GM12891 (cell line): ENCODE data around the gene PAX8.

ENCODE experiments used
- PAX5 ChIP-seq: IDR thresholded peaks from 2 replicates; pipeline ENCODE4 v1.6.1; 2011; ENCODE audit warnings: low read length, moderate library complexity, mild to moderate bottlenecking; ENCODE audit not compliant: insufficient read depth, severe bottlenecking
- POLR2A ChIP-seq: IDR thresholded peaks from 2 replicates; pipeline ENCODE4 v1.6.1; 2011; ENCODE audit warnings: low read depth, low read length, control low read depth
- POLR2AphosphoS5 ChIP-seq: IDR thresholded peaks from 2 replicates; pipeline ENCODE4 v1.6.1; 2011; ENCODE audit warnings: low read depth, low read length, control low read depth
- POU2F2 ChIP-seq: IDR thresholded peaks from 2 replicates; pipeline ENCODE4 v1.6.1; 2011; ENCODE audit warnings: low read depth, mild to moderate bottlenecking, control low read depth, low read length, moderate library complexity
- SPI1 ChIP-seq: IDR thresholded peaks from 2 replicates; pipeline ENCODE4 v1.6.1; 2011; ENCODE audit warnings: low read depth, low read length, control low read depth
- TAF1 ChIP-seq: IDR thresholded peaks from 2 replicates; pipeline ENCODE4 v1.6.1; 2011; ENCODE audit warnings: low read depth, low read length, control low read depth

DNA sequence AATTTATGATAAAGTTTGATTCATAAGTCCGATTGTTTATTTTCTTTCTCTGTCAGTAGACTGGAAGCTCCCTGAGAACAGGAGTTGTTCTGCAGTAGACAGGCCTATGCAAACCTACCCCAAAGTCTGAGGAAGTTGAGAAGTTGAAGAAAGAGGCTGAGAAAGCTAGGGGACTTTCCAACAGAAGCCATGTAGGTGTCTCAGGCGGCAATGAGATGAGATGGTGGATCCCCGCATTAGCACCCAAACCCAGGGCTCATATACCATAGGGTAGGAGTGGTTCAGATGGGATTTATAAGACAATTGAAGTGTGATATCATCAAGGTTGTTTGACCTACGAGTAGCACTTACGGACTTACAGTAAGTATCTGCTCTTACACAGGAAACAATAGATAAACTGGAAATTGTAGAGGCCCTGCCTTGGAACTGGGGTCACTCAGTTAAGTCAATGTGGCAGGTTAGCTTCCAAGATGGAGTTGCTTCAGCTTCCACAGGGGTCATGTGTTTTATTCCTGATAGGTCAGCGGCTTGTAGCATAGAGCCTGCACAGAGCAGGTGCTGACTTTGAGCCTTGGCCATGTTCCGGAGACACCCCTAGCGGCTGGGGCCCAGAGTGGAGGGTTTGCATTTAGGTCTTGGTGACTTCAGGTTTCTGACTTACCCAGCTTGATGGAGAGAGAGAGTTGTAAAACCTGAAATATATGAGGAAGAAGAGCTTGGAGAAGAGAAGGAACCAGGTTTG lies 107.2 kb downstream of the PAX8 start:
- TF ChIP-seq POLR2AphosphoS5 = no peak
- TF ChIP-seq POLR2A = no peak
- TF ChIP-seq TAF1 = no peak
- no peak for TF ChIP-seq SPI1
- TF ChIP-seq POU2F2 = no peak
- TF ChIP-seq PAX5 = no peak
